ENCODE results near the gene SNX19.
A peak's percentile ranks its signal among the peaks of the same experiment; 100 is the strongest.

SNX19 gene

GRCh38 chr11:130840679-130841078, 75.6 kb downstream of the SNX19 start:
- no peak for DNase-seq

GRCh38 chr11:130839981-130840666, 76.2 kb downstream of the SNX19 start:
- no peak for DNase-seq

- DNase-seq = no peak
Measured at GRCh38 chr11:130837194-130837593, 79.1 kb downstream of the SNX19 start.

- DNase-seq = peak; percentile 1
Measured at GRCh38 chr11:130834886-130835285, 81.4 kb downstream of the SNX19 start.

- DNase-seq = no peak
Measured at GRCh38 chr11:130832566-130833425, 83.5 kb downstream of the SNX19 start.

GRCh38 chr11:130831976-130832375, 84.3 kb downstream of the SNX19 start:
- DNase-seq = no peak

- DNase-seq = no peak
Measured at GRCh38 chr11:130831506-130831905, 84.8 kb downstream of the SNX19 start.

- DNase-seq = no peak
Measured at GRCh38 chr11:130830566-130830965, 85.7 kb downstream of the SNX19 start.

- DNase-seq = no peak
Measured at GRCh38 chr11:130829920-130830511, 86.3 kb downstream of the SNX19 start.

- DNase-seq = no peak
Measured at GRCh38 chr11:130828741-130829140, 87.5 kb downstream of the SNX19 start.

- DNase-seq = peak; percentile 33
Measured at GRCh38 chr11:130827451-130828377, 88.6 kb downstream of the SNX19 start.

- DNase-seq = no peak
Measured at GRCh38 chr11:130826572-130826971, 89.7 kb downstream of the SNX19 start.

- no peak for DNase-seq
Measured at GRCh38 chr11:130825983-130826382, 90.3 kb downstream of the SNX19 start.

GRCh38 chr11:130825561-130825960, 90.7 kb downstream of the SNX19 start:
- DNase-seq = no peak
